ENCODE measurements around the gene RIMKLB. TPM values are rescaled to one million over a fixed set of nuclear protein-coding genes. Genes with fewer than 3 reads are reported as not detected.
"Not testable (repeated sequence)": the region's sequence is repeated elsewhere in the genome, so short reads cannot be mapped to it uniquely, and the experiment has no call there.

The RIMKLB gene
- total and polyA plus RNA-seq, 2 of the 8 experiments (the other 6 are each of a cell fraction or from before 2014, with no cell fraction given), result 37.8 to 78.2 TPM

GRCh38 chr12:8742501-8742900 is 44.7 kb downstream of the RIMKLB start (continued):
- no peak for TF ChIP-seq MAX (IDR thresholded peaks at IDR 0.05)
- TF ChIP-seq SP1 (IDR thresholded peaks at IDR 0.05; ENCODE audit: low read depth, low read length), result no peak

- H3K23ac ChIP-seq (ENCODE audit: insufficient read length); H3K4me2 ChIP-seq (ENCODE audit: insufficient read depth in 1 of 2, low read depth in 2 of 2, low read length in 2 of 2); H3K18ac ChIP-seq (ENCODE audit: extremely low read depth, low read length); DNase-seq (ENCODE audit: low read depth in 1 of 2, low spot score in 2 of 2); H3K9me3 ChIP-seq (ENCODE audit: insufficient read depth in 2 of 2, low read depth in 1 of 2, low read length in 1 of 2); H2AFZ ChIP-seq (ENCODE audit: low read length); H4K91ac ChIP-seq (replicated peaks; ENCODE audit: insufficient read length, low read length); H4K20me1 ChIP-seq (replicated peaks in 1 of 2; ENCODE audit: control insufficient read depth in 1 of 2, insufficient read depth in 2 of 2, low read length in 2 of 2); FAIRE-seq; H4K8ac ChIP-seq (ENCODE audit: extremely low read depth, insufficient read depth, low read length); H2BK120ac ChIP-seq (replicated peaks; ENCODE audit: low read depth, low read length); H3K23me2 ChIP-seq (ENCODE audit: low read depth, low read length); H3K4ac ChIP-seq (replicated peaks; ENCODE audit: insufficient read length, low read depth, low read length); H3K79me1 ChIP-seq (ENCODE audit: low read depth, low read length); H3K4me1 ChIP-seq (replicated peaks in 1 of 4; ENCODE audit: control insufficient read depth in 3 of 4, insufficient read depth in 4 of 4, low read length in 3 of 4); H3K56ac ChIP-seq (replicated peaks; ENCODE audit: insufficient read length, low read depth, low read length); H2BK5ac ChIP-seq (ENCODE audit: low read depth, low read length); H2BK12ac ChIP-seq (ENCODE audit: low read depth, low read length); H3K14ac ChIP-seq (ENCODE audit: insufficient read length); H2AK5ac ChIP-seq (ENCODE audit: low read depth, low read length); H3K27ac ChIP-seq (ENCODE audit: low read depth, low read length); H3K9ac ChIP-seq (replicated peaks in 1 of 4; ENCODE audit: extremely low read depth in 1 of 4, low read depth in 3 of 4, low read length in 3 of 4); H2BK15ac ChIP-seq (ENCODE audit: low read length); H4K5ac ChIP-seq (ENCODE audit: insufficient read length, low read depth, low read length); H3K27me3 ChIP-seq (replicated peaks in 1 of 4; ENCODE audit: control insufficient read depth in 3 of 4, extremely low read depth in 1 of 4, insufficient read depth in 3 of 4, low read length in 3 of 4); H3K4me3 ChIP-seq (ENCODE audit: extremely low read depth in 1 of 4, insufficient read depth in 2 of 4, low read depth in 3 of 4, low read length in 4 of 4); H2BK20ac ChIP-seq (ENCODE audit: low read length): not testable (repeated sequence)
- ChIA-PET CTCF (ENCODE audit: partially characterized antibody) (interaction anchor here (1.2 to 1.4 kb wide), 2 partner anchors 29 to 80 kb away, joined by 3 to 4 read pairs; no protein-coding TSS in a partner anchor), POLR2A (ENCODE audit: partially characterized antibody) (interaction anchor here (1.1 to 1.9 kb wide), 2 partner anchors 9 to 38 kb away, joined by 3 to 5 read pairs; no protein-coding TSS in a partner anchor)
- Histone ChIP-seq H3K36me3 (ENCODE audit: control insufficient read depth in 2 of 4, insufficient read depth in 4 of 4, low read length in 3 of 4) (peaks cover 0 to 13% (median 3%) of the 10 kb centered on the region in 4 experiments; a peak in 4 of 8 replicates), H3K79me2 (ENCODE audit: control insufficient read depth in 1 of 2, insufficient read depth in 2 of 2, low read length in 2 of 2) (peaks cover 0 to 59% of the 10 kb centered on the region in 2 experiments; a peak in 3 of 4 replicates)
- 97% methylated on average over 5 of the region's 6 CpGs; no CpG with 5 or more reads in 1 of the 2 experiments for WGBS, 2 experiments (ENCODE audit: extremely low coverage in 1 of 2, insufficient coverage in 1 of 2, insufficient read length in 1 of 2, insufficient replicate concordance in 2 of 2, low coverage in 1 of 2, low lambda C conversion rate in 2 of 2, missing lambda C conversion rate in 1 of 2)
These were observed 45.3 kb downstream of the RIMKLB start for GRCh38 chr12:8743121-8743520.

All from H1 (cell line).